Measurements from ENCODE around the gene KRTAP10-7. TPM values are rescaled to one million over a fixed set of nuclear protein-coding genes. Genes with fewer than 3 reads are reported as not detected.

The KRTAP10-7 gene
- total RNA-seq, 3 donors from 2014 or later, result not detected

- Histone ChIP-seq H3K4me1 (no peaks in the 10 kb centered on the region), H3K36me3 (no peaks in the 10 kb centered on the region), H3K27ac (no peak overlapping the region), H3K9me3 (peaks cover 7 to 9% of the 10 kb centered on the region in 2 donors), H3K4me3 (no peak overlapping the region), H3K27me3 (peaks cover 0 to 20% of the 10 kb centered on the region in 2 donors)
- peak in 1 of 2 donors; percentile 36 for DNase-seq (ENCODE audit: low spot score in 2 of 2)
- TF ChIP-seq POLR2AphosphoS5 (IDR thresholded peaks at IDR 0.05) (no peak), CTCF (IDR thresholded peaks at IDR 0.05) (no peak), POLR2A (IDR thresholded peaks at IDR 0.05) (no peak)
- intact Hi-C loops (cut with DNase I; ENCODE audit: low total_unique reads), result no loop called here
Measured at GRCh38 chr21:44568667-44569556, 31.5 kb upstream of the KRTAP10-7 start.

- Histone ChIP-seq H3K27ac (no peak overlapping the region), H3K36me3 (no peaks in the 10 kb centered on the region), H3K4me3 (no peak overlapping the region), H3K27me3 (peaks cover 0 to 25% of the 10 kb centered on the region in 2 donors), H3K4me1 (no peaks in the 10 kb centered on the region), H3K9me3 (peaks cover 7 to 9% of the 10 kb centered on the region in 2 donors)
- intact Hi-C loops (cut with DNase I; ENCODE audit: low total_unique reads), result no loop called here
- TF ChIP-seq POLR2A (IDR thresholded peaks at IDR 0.05) (no peak), CTCF (IDR thresholded peaks at IDR 0.05) (no peak), POLR2AphosphoS5 (IDR thresholded peaks at IDR 0.05) (no peak)
- DNase-seq (ENCODE audit: low spot score in 2 of 2), result peak in 1 of 2 donors; percentile 27
Measured at GRCh38 chr21:44569861-44570517, 30.4 kb upstream of the KRTAP10-7 start.

GRCh38 chr21:44571296-44571695 lies 29.1 kb upstream of the KRTAP10-7 start:
- Histone ChIP-seq H3K27ac (no peak overlapping the region), H3K27me3 (peaks cover 0 to 25% of the 10 kb centered on the region in 2 donors), H3K36me3 (no peaks in the 10 kb centered on the region), H3K9me3 (peaks cover 9 to 14% of the 10 kb centered on the region in 2 donors), H3K4me3 (no peak overlapping the region), H3K4me1 (no peaks in the 10 kb centered on the region)
- TF ChIP-seq CTCF (IDR thresholded peaks at IDR 0.05), result no peak
- TF ChIP-seq POLR2A (IDR thresholded peaks at IDR 0.05), result no peak
- TF ChIP-seq POLR2AphosphoS5 (IDR thresholded peaks at IDR 0.05), result no peak
- DNase-seq (ENCODE audit: low spot score in 2 of 2), result no peak
- intact Hi-C loops (cut with DNase I; ENCODE audit: low total_unique reads), result no loop called here

GRCh38 chr21:44571844-44572782 lies 28.3 kb upstream of the KRTAP10-7 start:
- DNase-seq (ENCODE audit: low spot score in 2 of 2), result peak in 1 of 2 donors; percentile 43
- H3K4me3 ChIP-seq, result no peak overlapping the region
- no peak for TF ChIP-seq CTCF (IDR thresholded peaks at IDR 0.05)
- no peak for TF ChIP-seq POLR2AphosphoS5 (IDR thresholded peaks at IDR 0.05)
- TF ChIP-seq POLR2A (IDR thresholded peaks at IDR 0.05), result no peak
- H3K27ac ChIP-seq, result no peak overlapping the region
- intact Hi-C loops (cut with DNase I; ENCODE audit: low total_unique reads), result no loop called here
- peaks cover 0 to 25% of the 10 kb centered on the region in 2 donors for H3K27me3 ChIP-seq
- no peaks in the 10 kb centered on the region for H3K36me3 ChIP-seq
- H3K4me1 ChIP-seq, result no peaks in the 10 kb centered on the region
- H3K9me3 ChIP-seq, result peaks cover 10 to 23% of the 10 kb centered on the region in 2 donors

All from breast epithelium (tissue), 4 donors.